ENCODE measurements around the gene GPR45. TPM values are rescaled to one million over a fixed set of nuclear protein-coding genes. Genes with fewer than 3 reads are reported as not detected.

The GPR45 gene
- total and polyA plus RNA-seq, 2 of the 13 experiments (the other 11 are each of a cell fraction or from before 2014, with no cell fraction given) = not detected

GRCh38 chr2:105244451-105244850, 2.9 kb downstream of the GPR45 start:
- Histone ChIP-seq H3K4me2 (ENCODE audit: low read depth, low read length) (no peak overlapping the region), H2AFZ (ENCODE audit: low read length) (no peak overlapping the region), H3K27ac (ENCODE audit: extremely low read length, insufficient read depth, low read length) (no peak overlapping the region), H3K9ac (ENCODE audit: insufficient read depth, low read depth, low read length) (no peak overlapping the region), H3K4me3 (replicated peaks in 1 of 3; ENCODE audit: insufficient read depth in 1 of 3, low read depth in 2 of 3, low read length in 3 of 3) (no peak overlapping the region), H4K20me1 (ENCODE audit: insufficient read depth, low read length) (no peaks in the 10 kb centered on the region), H3K36me3 (replicated peaks in 1 of 2; ENCODE audit: control insufficient read depth in 1 of 2, insufficient read depth in 2 of 2, low read length in 2 of 2) (no peaks in the 10 kb centered on the region), H3K9me3 (ENCODE audit: low read length) (no peaks in the 10 kb centered on the region), H3K79me2 (ENCODE audit: insufficient read depth, low read length) (no peaks in the 10 kb centered on the region), H3K27me3 (ENCODE audit: control insufficient read depth in 1 of 2, insufficient read depth in 2 of 2, low read length in 2 of 2) (peaks cover 0 to 2% of the 10 kb centered on the region in 2 experiments; a peak in 2 of 5 replicates), H3K4me1 (ENCODE audit: insufficient read depth, low read length) (no peaks in the 10 kb centered on the region)
- POLR2A ChIA-PET = no interaction called here
- CTCF ChIA-PET (ENCODE audit: low intra/inter-chr PET ratio, low total read pairs) = no interaction called here
- ATAC-seq (no peak), DNase-seq (ENCODE audit: low spot score) (no peak), FAIRE-seq (no peak)
- BruUV-seq (replicated peaks) = no TSS peak
- no peak for TF ChIP-seq TFDP1 (CRISPR knock-in tag; IDR thresholded peaks at IDR 0.05; ENCODE audit: borderline replicate concordance)
- no peak for TF ChIP-seq FOXK2 (IDR thresholded peaks at IDR 0.05)
- TF ChIP-seq HCFC1 (IDR thresholded peaks at IDR 0.05; ENCODE audit: low read depth, low read length) = no peak
- no peak for TF ChIP-seq MZF1 (CRISPR knock-in tag; IDR thresholded peaks at IDR 0.05; ENCODE audit: borderline replicate concordance)
- no peak for TF ChIP-seq KAT7 (CRISPR knock-in tag; IDR thresholded peaks at IDR 0.05; ENCODE audit: borderline replicate concordance)
- no peak for TF ChIP-seq KDM5B (CRISPR knock-in tag; IDR thresholded peaks at IDR 0.05; ENCODE audit: borderline replicate concordance)
- TF ChIP-seq WIZ (CRISPR knock-in tag; IDR thresholded peaks at IDR 0.05) = no peak
- TF ChIP-seq ZNF446 (CRISPR knock-in tag; IDR thresholded peaks at IDR 0.05) = no peak
- TF ChIP-seq ZUFSP (CRISPR knock-in tag; IDR thresholded peaks at IDR 0.05; ENCODE audit: borderline replicate concordance) = no peak
- TF ChIP-seq ZBTB1 (CRISPR knock-in tag; IDR thresholded peaks at IDR 0.05; ENCODE audit: borderline replicate concordance) = no peak
- no peak for TF ChIP-seq ZNF691 (CRISPR knock-in tag; IDR thresholded peaks at IDR 0.05; ENCODE audit: borderline replicate concordance, low read depth)
- TF ChIP-seq HBP1 (CRISPR knock-in tag; IDR thresholded peaks at IDR 0.05; ENCODE audit: low read depth) = no peak
- no peak for TF ChIP-seq SOX13 (IDR thresholded peaks at IDR 0.05)
- no peak for TF ChIP-seq SOX13 (CRISPR knock-in tag; conservative IDR thresholded peaks at IDR 0.05 in 1 of 2, IDR thresholded peaks at IDR 0.05 in 1 of 2)
- in situ Hi-C loops (cut with HindIII; ENCODE audit: extremely low pct_ligation_motif_present, low pct_unique_long_range_greater_than_20kb) = no loop called here
- intact Hi-C loops (cut with micrococcal nuclease; ENCODE audit: unreplicated experiment) = no loop called here
- 38% methylated on average over 3 of the region's 3 CpGs for WGBS (ENCODE audit: low lambda C conversion rate)
